ENCODE measurements around the gene TBKBP1. TPM values are rescaled to one million over a fixed set of nuclear protein-coding genes. Genes with fewer than 3 reads are reported as not detected.
A peak's percentile ranks its signal among the peaks of the same experiment; 100 is the strongest.

The TBKBP1 gene
- total and polyA plus RNA-seq, 2 donors from 2014 or later: 10.1 to 11.2 TPM

- Histone ChIP-seq H3K4me3 (ENCODE audit: low read length in 3 of 3) (no peak overlapping the region), H3K27ac (ENCODE audit: low read depth in 2 of 2, low read length in 2 of 2) (no peak overlapping the region), H3K9me3 (ENCODE audit: control insufficient read depth in 2 of 3, insufficient read depth in 1 of 3, low read length in 3 of 3) (no peaks in the 10 kb centered on the region), H3K9ac (ENCODE audit: low read length in 3 of 3) (no peak overlapping the region), H3K27me3 (ENCODE audit: control insufficient read depth, insufficient read depth, low read length) (no peaks in the 10 kb centered on the region), H3K36me3 (ENCODE audit: control insufficient read depth in 2 of 3, insufficient read depth in 3 of 3, low read length in 3 of 3) (no peaks in the 10 kb centered on the region), H3K4me1 (ENCODE audit: control insufficient read depth in 2 of 3, insufficient read depth in 2 of 3, low read depth in 1 of 3, low read length in 3 of 3) (no peaks in the 10 kb centered on the region)
- TF ChIP-seq CTCF (IDR thresholded peaks at IDR 0.05; ENCODE audit: borderline replicate concordance, extremely low read depth, insufficient read depth): no peak
- no peak for FAIRE-seq
- DNase-seq: no peak
- intact Hi-C loops (cut with DNase I): no loop called here
These were observed 47.8 kb downstream of the TBKBP1 start for GRCh38 chr17:47741793-47742145.

DNA sequence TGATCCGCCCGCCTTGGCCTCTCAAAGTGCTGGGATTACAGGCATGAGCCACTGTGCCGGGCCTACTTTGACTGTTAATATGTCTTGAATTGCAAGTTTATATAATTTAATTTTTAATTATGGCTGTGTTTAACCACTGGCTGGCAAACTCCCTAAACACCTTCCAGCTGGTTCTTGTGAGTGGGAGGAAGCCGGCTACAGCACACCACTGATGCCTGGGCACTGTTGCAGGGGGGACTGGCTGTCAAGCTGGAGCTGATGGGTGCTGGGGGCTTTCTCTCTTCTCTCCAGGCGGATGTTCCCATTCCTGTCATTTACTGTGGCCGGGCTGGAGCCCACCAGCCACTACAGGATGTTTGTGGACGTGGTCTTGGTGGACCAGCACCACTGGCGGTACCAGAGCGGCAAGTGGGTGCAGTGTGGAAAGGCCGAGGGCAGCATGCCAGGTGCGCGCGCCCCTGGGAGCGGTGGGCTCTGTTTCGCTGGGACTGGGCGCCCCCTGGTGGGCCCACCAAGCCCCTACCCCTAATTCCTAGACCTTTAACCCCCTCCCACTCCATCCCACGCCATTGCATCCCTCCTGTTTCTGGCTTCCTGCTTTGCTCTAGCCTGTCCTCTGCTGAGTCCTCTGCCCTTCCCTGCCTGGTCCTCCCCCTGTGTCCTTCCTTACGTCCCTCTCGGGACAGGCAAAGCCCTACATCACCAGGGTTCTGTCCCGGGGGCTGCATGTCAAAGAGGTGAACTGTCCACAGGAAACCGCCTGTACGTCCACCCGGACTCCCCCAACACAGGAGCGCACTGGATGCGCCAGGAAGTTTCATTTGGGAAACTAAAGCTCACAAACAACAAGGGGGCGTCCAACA is 48.6 kb downstream of the TBKBP1 start:
- Histone ChIP-seq H3K4me1 (ENCODE audit: control insufficient read depth in 2 of 3, insufficient read depth in 2 of 3, low read depth in 1 of 3, low read length in 3 of 3) (no peaks in the 10 kb centered on the region), H3K9me3 (ENCODE audit: control insufficient read depth in 2 of 3, insufficient read depth in 1 of 3, low read length in 3 of 3) (no peaks in the 10 kb centered on the region), H3K4me3 (ENCODE audit: low read length in 3 of 3) (no peak overlapping the region), H3K9ac (ENCODE audit: low read length in 3 of 3) (no peak overlapping the region), H3K27me3 (ENCODE audit: control insufficient read depth, insufficient read depth, low read length) (no peaks in the 10 kb centered on the region), H3K27ac (ENCODE audit: low read depth in 2 of 2, low read length in 2 of 2) (no peak overlapping the region), H3K36me3 (ENCODE audit: control insufficient read depth in 2 of 3, insufficient read depth in 3 of 3, low read length in 3 of 3) (no peaks in the 10 kb centered on the region)
- intact Hi-C loops (cut with DNase I): no loop called here
- DNase-seq: peak in 4 of 5 donors; percentile 46 to 72 (median 66)
- peak; percentile 39 for TF ChIP-seq CTCF (IDR thresholded peaks at IDR 0.05; ENCODE audit: borderline replicate concordance, extremely low read depth, insufficient read depth)
- no peak for FAIRE-seq

- H3K27me3 ChIP-seq (ENCODE audit: control insufficient read depth, insufficient read depth, low read length): no peaks in the 10 kb centered on the region
- no peak for FAIRE-seq
- intact Hi-C loops (cut with DNase I): no loop called here
These were observed 50.4 kb downstream of the TBKBP1 start for GRCh38 chr17:47744168-47745036.

More at GRCh38 chr17:47744168-47745036, 50.4 kb downstream of the TBKBP1 start:
- Histone ChIP-seq H3K36me3 (ENCODE audit: control insufficient read depth in 2 of 3, insufficient read depth in 3 of 3, low read length in 3 of 3) (no peaks in the 10 kb centered on the region), H3K27ac (ENCODE audit: low read depth in 2 of 2, low read length in 2 of 2) (no peak overlapping the region), H3K4me3 (ENCODE audit: low read length in 3 of 3) (no peak overlapping the region), H3K9ac (ENCODE audit: low read length in 3 of 3) (no peak overlapping the region), H3K9me3 (ENCODE audit: control insufficient read depth in 2 of 3, insufficient read depth in 1 of 3, low read length in 3 of 3) (no peaks in the 10 kb centered on the region), H3K4me1 (ENCODE audit: control insufficient read depth in 2 of 3, insufficient read depth in 2 of 3, low read depth in 1 of 3, low read length in 3 of 3) (no peaks in the 10 kb centered on the region)
- no peak for DNase-seq
- TF ChIP-seq CTCF (IDR thresholded peaks at IDR 0.05; ENCODE audit: borderline replicate concordance, extremely low read depth, insufficient read depth): no peak
